GM10266 (cell line): ENCODE results near the gene NEMP2.

Source experiments
- DNase-seq: peaks from one replicate; pipeline ENCODE4 v3.0.0; 2012; ENCODE audit errors: extremely low spot score
- TF ChIP-seq, protein P1 (sequence below): IDR thresholded peaks from 2 replicates; pipeline ENCODE4 v1.5.1; 2012; ENCODE audit warnings: mild to moderate bottlenecking, low read depth; ENCODE audit not compliant: control insufficient read depth, insufficient read depth; ENCODE audit errors: missing control alignments

NEMP2 gene

DNA sequence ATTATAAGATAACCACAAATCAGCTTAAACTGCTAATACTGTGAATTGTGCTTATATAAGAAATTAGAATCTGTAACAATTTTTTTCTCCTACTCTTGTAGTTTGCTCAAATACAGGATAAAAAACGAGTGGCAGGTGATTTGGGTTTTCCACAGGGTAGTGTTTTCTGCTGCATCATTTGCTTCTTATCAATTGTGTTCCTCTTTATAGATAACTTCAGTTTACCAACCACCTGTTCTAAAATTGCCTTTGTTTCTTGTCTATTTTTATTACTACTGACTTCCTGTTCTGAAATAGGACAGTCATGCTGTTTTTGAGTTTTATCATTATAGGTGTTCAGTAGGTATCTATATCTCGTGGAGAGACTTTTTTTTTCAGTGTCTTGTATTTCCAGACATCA is 69.5 kb downstream of the NEMP2 start:
- no peak for DNase-seq
- TF ChIP-seq, protein P1, sequence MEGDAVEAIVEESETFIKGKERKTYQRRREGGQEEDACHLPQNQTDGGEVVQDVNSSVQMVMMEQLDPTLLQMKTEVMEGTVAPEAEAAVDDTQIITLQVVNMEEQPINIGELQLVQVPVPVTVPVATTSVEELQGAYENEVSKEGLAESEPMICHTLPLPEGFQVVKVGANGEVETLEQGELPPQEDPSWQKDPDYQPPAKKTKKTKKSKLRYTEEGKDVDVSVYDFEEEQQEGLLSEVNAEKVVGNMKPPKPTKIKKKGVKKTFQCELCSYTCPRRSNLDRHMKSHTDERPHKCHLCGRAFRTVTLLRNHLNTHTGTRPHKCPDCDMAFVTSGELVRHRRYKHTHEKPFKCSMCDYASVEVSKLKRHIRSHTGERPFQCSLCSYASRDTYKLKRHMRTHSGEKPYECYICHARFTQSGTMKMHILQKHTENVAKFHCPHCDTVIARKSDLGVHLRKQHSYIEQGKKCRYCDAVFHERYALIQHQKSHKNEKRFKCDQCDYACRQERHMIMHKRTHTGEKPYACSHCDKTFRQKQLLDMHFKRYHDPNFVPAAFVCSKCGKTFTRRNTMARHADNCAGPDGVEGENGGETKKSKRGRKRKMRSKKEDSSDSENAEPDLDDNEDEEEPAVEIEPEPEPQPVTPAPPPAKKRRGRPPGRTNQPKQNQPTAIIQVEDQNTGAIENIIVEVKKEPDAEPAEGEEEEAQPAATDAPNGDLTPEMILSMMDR, result no peak

DNA sequence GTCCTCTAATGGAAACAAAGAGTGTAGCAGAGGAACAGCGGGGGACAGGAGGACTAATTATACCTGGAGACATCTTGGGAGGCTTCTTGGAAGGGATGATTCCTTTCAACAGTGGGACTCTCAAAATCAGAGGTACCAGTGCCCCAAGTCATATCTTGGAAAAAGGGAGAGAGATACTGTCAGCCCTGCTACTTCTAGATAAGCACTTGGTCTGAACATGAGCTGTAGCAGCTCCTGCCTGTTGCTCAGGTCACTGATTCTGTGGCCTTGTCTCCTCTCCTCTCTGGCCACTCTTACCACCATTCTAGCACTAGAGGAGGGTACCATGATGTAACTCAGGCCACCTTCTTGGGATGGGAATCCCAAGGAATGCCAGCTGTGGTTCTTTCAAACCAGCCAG is 71.9 kb downstream of the NEMP2 start:
- TF ChIP-seq, protein P1, result no peak
- DNase-seq, result no peak

DNA sequence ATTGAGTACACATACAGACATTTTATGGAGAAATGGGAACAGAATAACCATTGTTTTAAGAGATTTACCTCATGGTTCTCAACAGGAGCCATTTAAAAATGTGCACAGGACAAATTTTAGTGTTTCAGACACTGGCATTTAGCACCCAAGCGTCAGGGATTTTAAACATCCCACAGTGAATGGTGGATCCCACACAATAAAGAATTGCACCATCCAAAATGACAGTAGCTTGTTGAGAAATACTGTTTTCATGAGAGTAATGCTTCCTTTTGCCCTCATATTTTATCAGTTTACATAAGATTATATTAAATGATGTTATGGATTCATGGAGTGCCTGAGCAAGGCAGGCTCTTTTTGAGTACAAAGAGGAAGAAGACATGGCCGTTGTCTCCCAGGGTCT is 72.3 kb downstream of the NEMP2 start:
- DNase-seq, result no peak
- TF ChIP-seq, protein P1, result no peak

DNA sequence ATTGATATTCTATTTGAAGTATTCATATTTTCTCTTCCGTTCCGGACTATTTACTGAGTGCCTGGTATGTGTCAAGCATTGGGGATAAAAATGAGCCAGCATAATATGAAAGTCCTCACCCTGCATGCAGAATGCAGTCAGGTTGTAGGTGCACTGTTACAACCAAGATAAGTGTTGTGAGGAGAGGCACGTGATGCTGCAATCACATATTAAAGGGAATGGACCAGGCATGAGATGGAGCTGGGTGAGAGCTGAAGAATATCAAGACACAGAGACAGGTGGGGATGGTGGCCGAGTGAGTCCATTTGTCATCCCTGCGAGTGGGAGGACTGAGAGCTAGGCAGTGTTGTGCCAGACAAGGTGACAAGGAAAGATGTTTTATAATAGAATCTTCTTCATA is 74.0 kb downstream of the NEMP2 start:
- DNase-seq, result no peak
- TF ChIP-seq, protein P1, result no peak

DNA sequence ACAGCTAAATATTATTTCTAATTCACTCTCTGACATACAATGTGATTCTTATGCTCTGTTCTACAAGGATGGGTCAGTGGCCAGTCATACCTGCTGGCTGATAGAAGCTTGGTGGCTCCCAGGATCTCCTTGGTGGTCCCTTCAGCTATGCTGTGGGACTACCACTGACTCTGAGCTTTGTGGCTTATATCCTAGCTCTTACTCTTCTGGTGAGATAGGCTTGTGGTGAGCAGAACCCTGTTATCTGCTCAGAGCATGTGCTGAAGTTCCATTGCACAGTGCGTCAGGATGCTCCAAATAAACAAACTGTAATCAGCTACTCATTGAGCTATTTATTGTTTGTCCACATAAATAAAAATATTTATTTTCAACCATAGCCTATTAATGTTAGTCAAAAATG is 74.6 kb downstream of the NEMP2 start:
- no peak for DNase-seq
- TF ChIP-seq, protein P1, result no peak

DNA sequence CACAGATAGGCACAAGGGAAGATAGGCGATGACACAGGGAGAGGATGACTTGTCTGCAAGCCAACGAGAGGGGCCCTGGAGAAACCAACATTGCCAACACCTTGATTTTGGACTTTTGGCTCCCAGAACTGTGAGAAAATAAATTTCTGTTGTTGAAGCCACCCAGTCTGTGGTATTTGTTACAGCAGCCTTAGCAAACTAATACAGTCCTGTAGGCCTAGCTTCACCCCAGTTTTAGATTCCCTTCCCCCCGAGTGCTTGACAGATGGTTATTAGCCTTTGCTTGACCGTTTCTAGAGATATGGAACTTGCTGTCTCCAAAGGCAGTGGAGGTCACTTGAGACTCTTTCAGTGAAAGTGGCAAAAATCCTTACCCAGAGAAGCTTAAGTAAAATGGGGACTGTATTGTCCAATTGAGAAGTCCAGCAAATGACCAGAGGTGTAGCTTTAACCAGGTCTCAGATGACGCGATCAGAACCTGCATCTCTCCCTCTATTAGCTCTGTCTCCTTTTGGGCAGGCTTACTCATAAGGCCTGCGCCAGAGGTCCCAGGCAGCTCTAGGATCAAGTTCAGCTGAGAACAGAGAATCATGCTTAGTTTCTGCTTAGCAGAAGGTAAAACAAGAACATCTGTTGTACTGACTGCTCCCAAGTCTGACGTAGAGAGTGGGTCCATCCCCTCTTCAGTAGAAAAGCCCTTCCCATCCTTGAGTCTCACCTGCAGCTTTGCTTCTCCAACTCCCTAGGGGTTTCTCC is 76.0 kb downstream of the NEMP2 start:
- DNase-seq, result no peak
- TF ChIP-seq, protein P1, result no peak

DNA sequence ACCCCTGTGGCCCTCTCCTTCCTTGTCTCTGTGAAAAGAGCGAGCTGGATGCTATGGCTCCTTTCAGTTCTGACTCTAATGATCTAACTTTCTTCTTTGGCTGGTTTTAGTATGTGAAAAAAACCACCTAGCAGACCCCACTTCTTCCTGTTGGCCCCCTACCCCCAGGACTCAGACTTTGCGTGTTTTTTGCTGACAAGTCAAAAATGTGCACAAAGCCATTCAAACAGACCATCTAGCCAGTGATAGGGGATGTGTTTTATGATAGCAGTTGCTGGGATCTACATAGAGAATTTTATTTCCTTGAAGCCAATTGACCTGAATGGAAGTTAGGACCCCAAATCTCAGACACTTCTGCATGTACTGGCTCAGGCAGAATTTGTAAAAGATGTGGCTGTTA is 77.3 kb downstream of the NEMP2 start:
- TF ChIP-seq, protein P1, result no peak
- no peak for DNase-seq
